Measurements from ENCODE around the gene SMAD4. TPM values are rescaled to one million over a fixed set of nuclear protein-coding genes. Genes with fewer than 3 reads are reported as not detected.
"Not testable (repeated sequence)": the region's sequence is repeated elsewhere in the genome, so short reads cannot be mapped to it uniquely, and the experiment has no call there.

SMAD4 gene
- total and polyA plus RNA-seq, 2 donors (not counting 1 experiment from before 2014, with no cell fraction given) = 34.8 to 136 TPM

DNA sequence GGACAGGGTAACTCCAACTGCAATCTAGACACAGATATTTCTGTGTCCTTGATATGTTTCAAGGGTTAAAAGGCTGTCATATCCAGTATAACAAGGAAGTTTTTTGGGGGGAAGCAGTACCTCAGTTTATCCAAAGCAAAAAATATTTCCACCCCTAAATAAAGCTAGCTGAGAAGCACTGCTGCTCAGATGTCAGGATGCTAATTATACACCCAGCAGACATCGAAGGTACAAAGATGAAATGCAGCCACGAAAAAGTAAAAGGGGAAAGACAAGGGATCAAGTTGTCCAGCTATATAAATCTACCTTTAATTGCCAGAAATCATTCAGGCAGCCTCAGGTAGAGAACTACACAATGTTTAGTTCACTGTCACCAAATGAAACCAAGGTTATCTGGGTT is 36.0 kb upstream of the SMAD4 start:
- intact Hi-C loops (cut with micrococcal nuclease) = no loop called here
- POLR2A ChIA-PET = no interaction called here

DNA sequence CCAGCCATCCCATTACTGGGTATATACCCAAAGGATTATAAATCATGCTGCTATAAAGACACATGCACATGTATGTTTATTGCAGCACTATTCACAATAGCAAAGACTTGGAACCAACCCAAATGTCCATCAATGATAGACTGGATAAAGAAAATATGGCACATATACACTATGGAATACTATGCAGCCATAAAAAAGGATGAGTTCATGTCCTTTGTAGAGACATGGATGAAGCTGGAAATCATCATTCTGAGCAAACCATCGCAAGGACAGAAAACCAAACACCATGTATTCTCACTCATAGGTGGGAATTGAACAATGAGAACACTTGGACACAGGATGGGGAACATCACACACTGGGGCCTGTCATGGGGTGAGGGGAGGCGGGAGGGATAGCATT is 26.8 kb upstream of the SMAD4 start:
- H3K4me3 Mint-ChIP-seq; H3K9me3 Mint-ChIP-seq (ENCODE audit: insufficient read depth); H3K9me3 ChIP-seq (ENCODE audit: control extremely low read depth in 1 of 3, control insufficient read depth in 2 of 3, insufficient read depth in 1 of 3, low read length in 2 of 3); H3K4me2 ChIP-seq (replicated peaks; ENCODE audit: low read depth, low read length, poor library complexity, severe bottlenecking); ATAC-seq (ENCODE audit: low read depth); CTCF ChIA-PET; H3K9ac ChIP-seq (ENCODE audit: low read length); POLR2A ChIA-PET; H3K27me3 Mint-ChIP-seq; H4K20me1 ChIP-seq (ENCODE audit: control insufficient read depth, insufficient read depth, low read length, poor library complexity, severe bottlenecking); H3K4me3 ChIP-seq (ENCODE audit: control extremely low read depth in 1 of 5, extremely low read depth in 1 of 5, insufficient read depth in 1 of 5, low read depth in 2 of 5, low read length in 4 of 5); H3K27me3 ChIP-seq (replicated peaks in 1 of 4; ENCODE audit: control extremely low read depth in 1 of 4, control insufficient read depth in 3 of 4, insufficient read depth in 4 of 4, low read length in 3 of 4); H3K27ac ChIP-seq (ENCODE audit: low read length in 2 of 2); H3K27ac Mint-ChIP-seq; H3K4me1 Mint-ChIP-seq; H3K4me1 ChIP-seq (ENCODE audit: control insufficient read depth in 2 of 2, insufficient read depth in 2 of 2, low read length in 2 of 2); DNase-seq; H3K36me3 ChIP-seq (replicated peaks in 1 of 2; ENCODE audit: control extremely low read depth in 1 of 2, control insufficient read depth in 1 of 2, extremely low read depth in 1 of 2, insufficient read depth in 2 of 2, low read length in 1 of 2); H3K79me2 ChIP-seq (ENCODE audit: control insufficient read depth, insufficient read depth, low read length); intact Hi-C loops (cut with micrococcal nuclease); H2AFZ ChIP-seq (ENCODE audit: insufficient read depth, low read depth, low read length, poor library complexity, severe bottlenecking): not testable (repeated sequence)
- no CpG with 5 or more reads among the region's 2 CpGs for WGBS (ENCODE audit: insufficient coverage)

More for the DNA sequence above, 36.0 kb upstream of the SMAD4 start:
- H2AFZ ChIP-seq (ENCODE audit: insufficient read depth, low read depth, low read length, poor library complexity, severe bottlenecking) = no peak overlapping the region
- H3K4me1 ChIP-seq (ENCODE audit: control insufficient read depth in 2 of 2, insufficient read depth in 2 of 2, low read length in 2 of 2) = no peaks in the 10 kb centered on the region
- DNase-seq = no peak
- no peak for TF ChIP-seq EZH2 (IDR thresholded peaks at IDR 0.05; ENCODE audit: borderline replicate concordance, insufficient read depth, low read depth, low read length, poor library complexity, severe bottlenecking)
- TF ChIP-seq, protein P1, sequence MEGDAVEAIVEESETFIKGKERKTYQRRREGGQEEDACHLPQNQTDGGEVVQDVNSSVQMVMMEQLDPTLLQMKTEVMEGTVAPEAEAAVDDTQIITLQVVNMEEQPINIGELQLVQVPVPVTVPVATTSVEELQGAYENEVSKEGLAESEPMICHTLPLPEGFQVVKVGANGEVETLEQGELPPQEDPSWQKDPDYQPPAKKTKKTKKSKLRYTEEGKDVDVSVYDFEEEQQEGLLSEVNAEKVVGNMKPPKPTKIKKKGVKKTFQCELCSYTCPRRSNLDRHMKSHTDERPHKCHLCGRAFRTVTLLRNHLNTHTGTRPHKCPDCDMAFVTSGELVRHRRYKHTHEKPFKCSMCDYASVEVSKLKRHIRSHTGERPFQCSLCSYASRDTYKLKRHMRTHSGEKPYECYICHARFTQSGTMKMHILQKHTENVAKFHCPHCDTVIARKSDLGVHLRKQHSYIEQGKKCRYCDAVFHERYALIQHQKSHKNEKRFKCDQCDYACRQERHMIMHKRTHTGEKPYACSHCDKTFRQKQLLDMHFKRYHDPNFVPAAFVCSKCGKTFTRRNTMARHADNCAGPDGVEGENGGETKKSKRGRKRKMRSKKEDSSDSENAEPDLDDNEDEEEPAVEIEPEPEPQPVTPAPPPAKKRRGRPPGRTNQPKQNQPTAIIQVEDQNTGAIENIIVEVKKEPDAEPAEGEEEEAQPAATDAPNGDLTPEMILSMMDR (IDR thresholded peaks at IDR 0.05) = no peak
- H3K27me3 ChIP-seq (replicated peaks in 1 of 4; ENCODE audit: control extremely low read depth in 1 of 4, control insufficient read depth in 3 of 4, insufficient read depth in 4 of 4, low read length in 3 of 4) = no peaks in the 10 kb centered on the region
- peaks cover 0 to 3% (median 0%) of the 10 kb centered on the region in 3 donors for H3K9me3 ChIP-seq (ENCODE audit: control extremely low read depth in 1 of 3, control insufficient read depth in 2 of 3, insufficient read depth in 1 of 3, low read length in 2 of 3)
- H3K27ac Mint-ChIP-seq = no peak overlapping the region
- 100% methylated on average over 1 of the region's 2 CpGs for WGBS (ENCODE audit: insufficient coverage)
- H3K27me3 Mint-ChIP-seq = no peaks in the 10 kb centered on the region
- no peak overlapping the region for H3K4me3 Mint-ChIP-seq
- no peak overlapping the region for H3K4me3 ChIP-seq (ENCODE audit: control extremely low read depth in 1 of 5, extremely low read depth in 1 of 5, insufficient read depth in 1 of 5, low read depth in 2 of 5, low read length in 4 of 5)
- H3K4me1 Mint-ChIP-seq = no peaks in the 10 kb centered on the region
- no peaks in the 10 kb centered on the region for H4K20me1 ChIP-seq (ENCODE audit: control insufficient read depth, insufficient read depth, low read length, poor library complexity, severe bottlenecking)
- CTCF ChIA-PET = no interaction called here
- no peaks in the 10 kb centered on the region for H3K36me3 ChIP-seq (replicated peaks in 1 of 2; ENCODE audit: control extremely low read depth in 1 of 2, control insufficient read depth in 1 of 2, extremely low read depth in 1 of 2, insufficient read depth in 2 of 2, low read length in 1 of 2)
- no peaks in the 10 kb centered on the region for H3K9me3 Mint-ChIP-seq (ENCODE audit: insufficient read depth)
- ATAC-seq (ENCODE audit: low read depth) = no peak
- no peaks in the 10 kb centered on the region for H3K79me2 ChIP-seq (ENCODE audit: control insufficient read depth, insufficient read depth, low read length)
- no peak overlapping the region for H3K9ac ChIP-seq (ENCODE audit: low read length)
- H3K4me2 ChIP-seq (replicated peaks; ENCODE audit: low read depth, low read length, poor library complexity, severe bottlenecking) = no peak overlapping the region
- no peak overlapping the region for H3K27ac ChIP-seq (ENCODE audit: low read length in 2 of 2)
